IPS-11a (cell line): ENCODE measurements around the gene FMNL2.

Experiments used
- H3K4me3 ChIP-seq: one replicate; pipeline ENCODE4 v1.5.1; 2013; ENCODE audit warnings: low read depth, low read length, control low read depth

Gene FMNL2

DNA sequence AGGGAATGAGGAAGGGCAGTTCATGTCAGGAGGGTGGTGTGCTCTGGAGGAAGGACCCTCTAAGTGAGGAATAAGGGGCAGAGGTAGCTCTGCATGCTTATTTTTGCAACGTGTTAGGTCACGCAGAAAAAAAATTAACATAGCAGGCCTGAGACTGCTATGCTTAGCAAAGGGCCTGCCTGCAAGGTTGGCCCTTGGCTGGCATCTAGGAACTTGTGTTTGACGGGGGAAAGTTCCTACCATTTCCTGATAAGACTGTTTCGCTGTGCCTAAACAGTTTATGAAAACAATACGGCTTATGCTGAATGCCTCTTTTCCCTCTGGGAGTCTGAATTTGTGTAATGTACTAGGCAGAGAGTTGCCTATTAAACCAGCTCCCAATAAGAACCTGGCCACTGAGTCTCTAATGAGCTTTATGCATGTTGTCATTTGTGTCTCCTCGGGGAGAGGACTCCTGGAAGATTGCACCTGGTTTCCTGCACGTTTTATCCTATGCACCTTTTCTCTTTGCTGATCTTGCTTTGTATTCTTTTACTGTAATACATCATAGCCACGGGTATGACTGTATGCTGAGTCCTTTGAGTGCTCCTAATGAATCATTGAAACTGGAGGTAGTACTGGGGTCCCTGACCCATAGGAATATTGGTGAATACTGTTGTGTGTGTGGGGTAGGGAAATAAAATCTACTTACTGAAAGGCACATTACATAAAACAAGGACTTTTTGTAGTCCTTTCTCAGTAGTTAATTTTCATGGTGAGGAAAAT lies 213.3 kb downstream of the FMNL2 start:
- H3K4me3 ChIP-seq, result no peak overlapping the region

DNA sequence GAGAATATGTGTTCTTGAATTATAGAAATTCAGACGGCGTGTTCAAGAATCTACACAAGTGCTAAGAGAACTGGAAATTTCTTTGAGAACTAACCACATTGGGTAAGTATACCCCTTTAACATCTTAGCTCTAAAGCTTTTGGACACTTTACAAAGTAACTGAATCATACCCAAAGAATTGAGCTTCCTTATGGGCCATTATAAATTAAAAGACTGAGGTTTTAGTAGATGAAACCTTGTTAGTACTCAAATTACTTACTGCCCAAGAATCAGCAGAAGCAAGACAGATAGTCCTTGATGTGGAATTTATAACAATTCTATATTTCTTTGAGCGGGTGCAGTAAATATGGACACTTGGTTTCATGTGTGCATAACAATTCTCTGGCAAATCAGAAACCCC lies 214.0 kb downstream of the FMNL2 start:
- no peak overlapping the region for H3K4me3 ChIP-seq

DNA sequence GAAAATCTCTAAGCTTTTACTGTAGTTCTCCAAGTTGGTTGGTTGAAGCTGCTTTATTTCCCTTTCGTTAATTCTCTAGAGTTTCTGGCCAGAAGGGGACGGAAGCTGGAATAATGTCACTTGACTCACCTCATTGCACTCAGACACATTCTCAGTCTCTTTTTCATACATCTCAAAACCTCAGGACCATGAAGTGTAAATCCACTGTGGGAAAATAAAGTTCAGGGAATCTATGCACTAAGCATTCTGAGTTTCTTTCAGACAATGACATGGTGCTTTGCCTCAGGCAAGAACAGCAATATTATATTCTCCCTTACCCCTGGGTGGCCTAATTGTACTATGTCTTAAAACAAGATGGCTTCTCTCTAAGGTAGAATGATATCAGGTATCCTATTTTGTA lies 214.4 kb downstream of the FMNL2 start:
- H3K4me3 ChIP-seq, result no peak overlapping the region

DNA sequence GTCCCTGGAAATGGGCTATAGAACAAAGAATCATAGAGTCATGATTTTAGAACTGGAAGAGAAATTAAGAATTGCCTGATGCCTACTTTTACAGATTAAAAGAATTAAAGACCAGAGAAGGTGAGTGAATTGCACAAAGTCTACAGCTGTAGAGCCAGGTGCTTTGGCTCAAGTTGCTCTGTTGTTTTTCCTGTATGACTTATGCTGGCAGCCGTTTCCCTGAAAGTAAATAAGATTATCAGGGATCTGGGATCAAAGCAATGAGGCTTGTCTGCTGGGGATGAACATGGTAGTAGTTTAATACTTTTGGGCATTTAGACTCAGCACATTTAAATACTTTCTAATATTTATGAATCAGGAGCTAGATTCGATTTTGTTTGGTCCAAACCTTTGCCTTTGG lies 215.4 kb downstream of the FMNL2 start:
- no peak overlapping the region for H3K4me3 ChIP-seq

DNA sequence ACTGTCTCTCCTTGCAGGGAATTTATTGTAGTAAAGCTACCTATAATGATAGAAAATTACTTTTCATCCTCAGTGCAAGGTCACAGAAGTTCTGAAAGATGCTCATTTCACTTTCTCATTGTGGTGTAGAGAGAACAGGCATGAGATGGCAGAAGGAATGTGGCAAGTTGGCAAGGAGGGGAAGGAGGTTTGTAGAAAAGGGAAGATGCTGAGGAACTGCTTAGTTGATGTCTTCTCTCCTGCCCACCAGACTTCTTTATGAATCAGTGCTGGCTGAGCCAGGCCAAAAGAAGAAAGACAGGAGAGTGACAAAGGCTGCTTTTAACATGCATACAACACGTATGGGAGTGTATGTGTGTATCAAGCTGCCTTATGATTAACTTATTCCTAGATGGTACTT lies 217.9 kb downstream of the FMNL2 start:
- H3K4me3 ChIP-seq, result no peak overlapping the region

DNA sequence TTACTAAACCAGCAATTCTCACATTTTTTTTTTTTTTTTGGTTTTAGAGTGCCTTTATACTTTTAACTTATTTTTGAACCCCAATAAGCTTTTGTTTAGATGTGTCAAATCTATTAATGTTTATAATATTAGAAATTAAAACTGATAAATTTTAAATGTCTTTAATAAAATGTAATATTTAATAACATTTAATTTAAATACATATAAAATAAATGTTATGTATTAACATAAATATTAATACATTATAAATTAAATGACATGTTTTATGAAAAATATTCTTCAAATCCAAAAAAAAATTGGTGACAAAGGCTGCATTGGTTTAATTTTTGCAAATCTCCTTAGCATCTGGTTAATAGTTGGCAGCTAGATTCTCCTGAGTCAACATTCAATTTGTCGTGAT lies 218.5 kb downstream of the FMNL2 start:
- H3K4me3 ChIP-seq, result no peak overlapping the region

DNA sequence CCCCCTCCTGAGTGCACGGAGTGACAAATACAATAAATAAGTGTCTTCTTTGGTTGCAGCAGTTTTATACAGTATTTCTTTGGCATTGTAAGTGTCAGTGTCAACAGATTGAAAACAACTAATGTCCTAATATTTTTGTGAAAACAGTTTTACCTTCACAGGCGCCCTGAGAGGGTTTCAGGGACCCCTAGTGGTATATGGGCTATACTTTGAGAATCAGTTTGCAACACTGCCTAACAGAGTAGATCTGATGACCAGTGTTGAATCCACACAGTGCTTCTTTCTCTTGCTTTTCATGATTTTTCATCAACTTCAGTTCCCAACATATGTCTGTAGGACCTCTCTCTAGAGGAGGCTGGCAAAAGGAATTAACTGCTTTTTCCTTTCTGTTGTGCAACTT lies 220.1 kb downstream of the FMNL2 start:
- no peak overlapping the region for H3K4me3 ChIP-seq

DNA sequence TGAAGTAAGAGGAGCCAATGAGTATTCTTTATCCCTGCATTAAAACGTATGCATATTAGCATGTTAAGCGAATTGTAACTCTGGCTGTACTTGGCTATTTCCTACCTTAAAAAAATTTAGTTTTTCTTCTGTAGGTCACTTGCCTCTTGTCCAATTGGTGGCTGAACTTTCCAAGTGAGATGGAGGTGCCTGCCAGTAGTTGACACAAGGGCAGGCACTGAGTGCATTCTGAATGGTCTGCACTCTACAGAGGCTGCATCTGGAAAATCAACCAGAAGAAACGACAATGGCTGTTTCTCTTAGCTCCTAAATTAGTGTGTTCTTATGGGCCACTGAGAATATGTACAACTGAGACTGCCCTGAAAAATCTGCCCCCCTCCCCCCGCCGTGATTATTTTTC lies 221.5 kb downstream of the FMNL2 start:
- H3K4me3 ChIP-seq, result no peak overlapping the region

DNA sequence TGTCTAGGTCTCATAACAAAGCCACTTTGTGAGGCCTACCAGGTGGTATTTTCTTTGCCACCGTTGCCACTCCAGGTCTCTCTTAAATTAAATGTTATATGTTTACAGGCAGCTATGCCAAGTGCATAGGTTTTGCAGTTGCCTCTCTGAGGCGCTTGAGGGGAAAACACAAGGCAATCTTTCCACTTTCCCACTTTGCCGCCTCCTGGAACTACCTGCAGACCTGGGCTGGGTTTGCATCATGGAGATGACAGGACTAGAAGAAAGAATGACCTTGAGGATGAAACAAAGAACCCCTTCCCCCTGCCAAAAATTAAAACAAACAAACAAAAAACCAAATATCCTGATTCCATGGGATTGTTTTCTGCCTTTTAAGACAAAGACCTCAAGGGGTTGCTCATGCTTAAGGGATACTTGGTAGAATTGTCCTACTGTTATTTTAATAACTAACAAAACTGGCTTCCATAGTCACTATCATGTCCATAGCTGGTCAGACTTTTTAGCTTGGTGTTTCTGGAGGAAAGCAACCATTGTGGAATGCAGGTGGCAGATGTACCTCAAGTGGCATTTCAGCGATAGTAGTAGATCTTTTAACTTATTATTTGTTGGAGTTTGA lies 222.4 kb downstream of the FMNL2 start:
- H3K4me3 ChIP-seq, result no peak overlapping the region

DNA sequence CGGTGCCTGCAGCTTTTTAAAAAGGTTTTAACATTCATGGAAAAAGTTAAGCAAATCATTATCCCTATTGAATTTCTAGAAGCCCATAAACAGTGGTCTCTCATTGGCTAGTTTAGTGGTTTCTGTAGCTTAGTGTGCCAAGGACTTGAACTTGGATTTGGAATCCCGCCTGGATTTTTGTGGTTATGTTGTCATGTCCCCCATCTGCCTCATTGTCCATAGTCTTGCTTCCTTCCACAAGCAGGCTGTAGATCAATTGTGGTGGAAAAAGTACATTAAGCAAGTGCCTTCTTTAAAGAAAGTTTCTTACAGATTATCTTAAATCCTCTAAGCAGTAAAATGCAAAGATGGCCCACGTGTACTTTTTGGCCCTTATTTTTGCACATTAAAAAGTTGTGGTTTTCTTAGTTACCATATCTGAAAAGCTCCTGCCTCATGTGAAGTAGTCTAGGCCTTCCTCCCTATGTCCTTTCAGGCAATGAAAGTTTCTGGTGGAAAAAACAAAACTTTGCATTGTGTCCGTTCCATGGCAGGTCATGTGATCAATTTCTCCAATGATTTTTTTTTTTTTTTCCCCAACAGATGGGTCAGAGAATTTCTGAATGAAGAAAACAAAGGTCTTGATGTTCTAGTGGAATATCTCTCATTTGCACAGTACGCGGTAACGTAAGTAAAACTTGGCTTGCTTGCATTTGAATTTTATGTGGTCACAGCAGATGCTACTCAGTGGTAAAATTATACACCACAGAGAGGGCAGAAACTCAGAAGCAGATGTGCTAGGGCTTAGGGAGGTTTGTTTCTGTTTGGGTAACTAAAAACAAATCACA lies 223.4 kb downstream of the FMNL2 start:
- no peak overlapping the region for H3K4me3 ChIP-seq

DNA sequence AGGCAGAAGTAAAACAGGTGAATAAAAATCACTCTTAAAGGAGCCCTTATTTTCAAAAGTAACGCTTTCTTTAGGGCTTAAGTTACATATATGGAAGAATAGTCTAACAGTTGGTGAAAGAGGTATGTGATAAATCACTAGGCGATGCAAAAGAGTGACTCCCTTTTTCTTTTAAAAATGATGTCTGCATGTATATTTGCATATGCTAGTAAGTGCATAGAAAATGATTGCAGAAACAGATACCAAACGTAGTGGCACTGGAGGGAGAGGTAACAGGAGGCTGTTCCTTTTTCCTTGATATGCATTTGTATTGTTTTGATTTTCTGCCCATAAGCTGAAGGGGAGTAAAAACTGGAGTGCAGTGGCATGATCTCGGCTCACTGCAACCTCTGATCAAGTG lies 224.0 kb downstream of the FMNL2 start:
- H3K4me3 ChIP-seq, result no peak overlapping the region

DNA sequence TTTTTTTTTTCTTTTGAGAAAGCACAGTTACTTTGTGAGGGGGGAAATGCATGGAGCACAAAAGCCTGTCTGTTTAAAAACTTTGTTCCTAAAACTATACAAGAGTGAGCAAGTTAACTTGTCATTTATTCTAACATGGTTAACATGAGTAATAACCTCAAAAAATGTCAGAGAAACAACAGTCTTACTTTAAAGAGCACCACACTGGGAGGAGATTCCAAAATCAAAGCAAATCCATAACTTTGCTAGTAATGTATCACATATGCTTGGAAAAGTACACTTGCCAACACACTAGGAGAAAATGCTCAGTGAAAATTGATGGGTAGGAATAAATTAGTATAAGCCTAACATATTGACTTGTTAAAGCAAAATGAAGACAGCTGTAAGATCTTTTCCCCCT lies 225.2 kb downstream of the FMNL2 start:
- no peak overlapping the region for H3K4me3 ChIP-seq

DNA sequence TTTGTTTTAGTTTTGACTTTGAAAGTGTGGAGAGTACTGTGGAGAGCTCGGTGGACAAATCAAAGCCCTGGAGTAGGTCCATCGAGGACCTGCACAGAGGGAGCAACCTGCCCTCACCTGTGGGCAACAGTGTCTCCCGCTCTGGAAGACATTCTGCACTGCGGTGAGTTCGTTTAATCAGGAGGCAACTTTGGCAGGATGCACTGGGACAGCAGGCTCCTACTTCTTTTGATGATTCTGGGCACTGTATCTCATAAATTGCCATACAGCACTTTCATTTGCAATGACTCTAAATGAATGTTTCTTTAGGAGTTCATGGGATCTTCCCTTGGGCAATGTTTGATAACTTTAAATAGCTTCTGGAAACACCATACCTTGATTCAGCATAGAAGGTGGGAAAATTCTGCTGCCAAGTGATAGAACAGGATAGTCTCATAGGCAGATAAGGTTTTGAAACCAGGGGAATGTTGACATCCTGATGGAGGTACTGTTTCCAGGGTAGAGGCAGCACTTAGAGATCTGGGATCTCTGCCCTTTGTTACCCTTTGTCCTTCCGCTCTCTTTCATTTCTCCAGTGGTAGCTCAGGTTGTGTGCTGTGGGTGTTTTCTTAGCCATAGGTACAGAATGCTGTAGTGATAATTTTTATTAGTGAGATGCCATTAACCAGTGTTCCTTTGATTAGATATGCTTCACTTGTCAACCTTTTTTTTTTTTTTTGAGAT lies 226.1 kb downstream of the FMNL2 start:
- H3K4me3 ChIP-seq, result no peak overlapping the region

DNA sequence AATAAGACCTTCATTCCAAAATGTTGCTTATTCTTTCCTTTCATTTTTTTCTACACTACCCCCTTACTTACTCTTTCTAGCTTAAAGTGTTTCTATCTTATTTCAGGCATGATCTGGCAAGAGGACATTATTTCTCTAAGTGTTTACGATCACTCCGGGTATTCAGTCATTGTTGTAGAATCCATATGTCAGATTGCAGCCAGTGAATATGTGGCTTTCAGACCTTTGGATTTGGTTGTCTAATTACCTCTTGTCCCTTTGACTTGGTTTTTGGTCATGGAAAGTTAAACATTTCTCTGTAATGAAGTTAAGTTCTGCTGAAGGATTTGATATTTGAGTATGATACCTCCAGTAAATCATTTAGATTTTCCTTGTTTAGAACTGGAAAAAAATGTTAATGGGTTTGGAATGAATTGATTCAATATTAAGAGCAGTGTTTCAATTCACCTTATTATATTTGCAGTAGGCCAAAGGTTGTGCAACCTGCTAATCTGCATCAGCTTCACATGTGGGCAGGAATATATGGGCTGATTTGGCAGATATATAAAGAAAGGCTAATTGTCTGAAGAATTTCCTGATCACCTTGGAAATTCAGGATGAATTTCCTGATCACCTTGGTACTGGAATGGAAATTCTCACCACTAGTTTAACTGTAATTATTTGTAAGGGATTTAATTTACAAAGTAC lies 227.4 kb downstream of the FMNL2 start:
- no peak overlapping the region for H3K4me3 ChIP-seq

DNA sequence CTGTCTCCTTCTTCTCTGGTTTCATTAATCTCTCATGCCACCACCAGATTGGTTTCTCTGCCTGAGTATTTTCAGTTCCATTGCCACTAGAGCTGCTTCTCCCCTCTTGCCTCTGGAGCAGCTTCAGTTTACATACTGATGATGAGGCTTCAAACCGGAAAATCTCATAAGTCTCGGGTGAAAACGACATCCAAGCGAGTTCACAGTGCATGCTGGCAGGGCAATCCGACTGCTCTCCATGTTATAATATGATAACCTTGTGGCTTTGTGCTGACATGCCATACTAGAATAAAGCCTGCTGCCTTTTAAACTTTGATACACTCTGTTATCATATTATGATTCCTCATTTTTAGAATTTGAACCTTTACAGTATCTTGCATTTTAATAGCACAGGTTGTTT lies 228.8 kb downstream of the FMNL2 start:
- H3K4me3 ChIP-seq, result no peak overlapping the region

DNA sequence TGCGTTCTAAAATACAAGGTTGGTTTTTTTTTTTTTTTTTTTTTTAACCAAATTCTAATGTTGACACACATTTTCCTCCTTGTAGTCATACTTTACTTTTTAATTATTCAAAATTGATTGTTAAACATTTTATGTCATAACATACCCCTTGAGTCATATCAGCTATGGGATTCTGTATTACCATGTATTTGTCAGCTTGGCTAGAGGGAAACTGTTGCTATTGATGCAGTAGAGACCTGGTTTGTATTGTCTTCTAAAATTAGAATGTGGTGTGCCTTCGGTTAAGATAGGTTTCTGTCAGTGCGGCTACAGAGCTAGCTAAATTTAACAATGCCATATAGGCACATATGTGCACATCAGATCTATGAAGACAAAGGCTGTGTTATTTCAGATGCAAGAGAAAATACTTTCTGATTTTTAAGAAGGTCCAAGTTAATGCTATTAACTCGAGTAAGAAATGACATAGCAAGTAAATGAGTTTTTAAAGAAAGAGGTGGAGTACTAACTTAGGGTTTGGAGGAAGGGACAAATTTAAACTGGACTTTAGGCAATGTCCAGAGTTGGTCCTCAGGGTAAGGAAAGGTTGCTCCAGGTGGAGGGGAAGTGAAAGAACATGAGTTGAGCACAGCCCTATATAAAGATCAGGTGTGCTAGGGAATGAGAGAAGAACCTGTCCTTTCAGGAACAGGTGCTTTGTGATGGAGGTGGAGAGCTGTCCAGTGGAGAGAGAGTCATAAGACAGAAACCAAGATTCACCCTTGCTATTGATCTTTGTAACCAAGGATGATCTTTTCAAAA lies 230.0 kb downstream of the FMNL2 start:
- H3K4me3 ChIP-seq, result no peak overlapping the region

DNA sequence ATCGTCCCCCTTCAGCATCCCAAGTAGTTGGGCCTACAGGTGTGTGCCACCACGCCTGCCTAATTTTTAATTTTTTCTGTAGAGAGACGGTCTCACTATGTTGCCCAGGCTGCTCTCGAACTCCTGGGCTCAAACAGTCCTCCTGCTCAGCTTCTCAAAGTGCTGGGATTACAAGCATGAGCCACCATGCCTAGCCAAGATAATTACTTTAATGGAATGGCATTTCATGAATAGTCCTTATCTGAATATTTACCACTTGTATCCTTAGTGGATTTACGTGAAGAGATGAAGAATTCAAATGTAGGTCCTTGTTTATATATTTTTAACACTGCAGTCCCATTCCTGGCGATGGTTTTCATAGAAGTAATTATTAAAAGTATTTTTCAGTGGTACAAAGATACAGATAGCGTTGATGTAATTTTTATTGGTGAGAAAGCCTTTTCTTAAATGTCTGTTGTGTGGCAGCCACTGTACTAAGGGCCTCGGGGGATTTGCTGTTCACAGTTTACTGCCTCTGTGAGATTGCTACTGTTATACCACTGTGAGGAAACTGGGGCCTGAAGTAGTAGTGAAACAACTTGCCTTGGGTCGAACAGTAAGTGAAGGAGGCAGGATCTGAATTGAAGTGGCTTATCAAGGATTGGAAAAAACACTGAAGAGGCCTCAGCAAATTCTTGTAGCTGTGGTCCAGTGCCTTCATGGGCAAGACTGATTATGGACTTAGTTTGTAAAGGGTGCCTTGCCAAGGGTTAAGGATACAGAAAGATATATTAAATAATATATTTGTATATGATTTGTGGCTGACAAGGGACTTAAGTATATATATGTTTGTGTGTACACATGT lies 231.1 kb downstream of the FMNL2 start:
- H3K4me3 ChIP-seq, result no peak overlapping the region

DNA sequence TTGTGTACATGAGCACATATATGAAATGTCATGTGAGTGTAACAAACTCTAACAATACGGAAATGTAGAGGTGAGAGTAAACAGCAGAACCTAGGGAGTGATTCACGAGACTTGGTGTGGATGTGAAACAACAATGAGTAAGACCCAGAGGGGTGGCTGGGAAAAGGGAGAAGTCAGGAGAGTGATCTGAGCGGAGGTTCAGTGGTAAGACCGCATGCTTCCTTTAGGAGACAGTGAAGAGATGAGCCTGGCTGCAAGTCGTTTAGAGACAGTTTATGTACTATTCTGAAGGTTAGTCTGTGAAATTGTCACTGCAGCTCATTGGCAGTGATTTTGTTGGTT lies 231.7 kb downstream of the FMNL2 start:
- no peak overlapping the region for H3K4me3 ChIP-seq

DNA sequence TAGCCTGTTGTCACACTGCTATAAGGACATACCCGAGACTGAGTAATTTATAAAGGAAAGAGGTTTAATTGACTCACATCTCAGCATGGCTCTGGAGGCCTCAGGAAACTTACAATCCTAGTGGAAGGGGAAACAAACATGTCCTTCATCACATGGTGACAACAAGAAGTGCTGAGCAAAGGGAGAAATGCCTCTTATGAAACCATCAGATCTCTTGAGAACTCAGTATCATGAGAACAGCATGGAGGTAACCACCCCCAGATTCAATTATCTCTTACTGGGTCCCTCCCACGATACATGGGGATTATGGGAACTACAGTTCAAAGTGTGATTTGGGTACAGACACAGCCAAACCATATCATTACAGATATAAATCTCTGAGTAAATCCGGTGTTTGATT lies 233.6 kb downstream of the FMNL2 start:
- no peak overlapping the region for H3K4me3 ChIP-seq
